IgD-negative memory B cell (primary cell): ENCODE measurements around the gene S1PR2. TPM values are rescaled to one million over a fixed set of nuclear protein-coding genes. Genes with fewer than 3 reads are reported as not detected.
A peak's percentile ranks its signal among the peaks of the same experiment; 100 is the strongest.
"Not testable (repeated sequence)": the region's sequence is repeated elsewhere in the genome, so short reads cannot be mapped to it uniquely, and the experiment has no call there.

Experiments
- H3K27ac Mint-ChIP-seq, 3 donors: one replicate each; pipeline ENCODE4 v1.8.0; 2020 to 2022; ENCODE audit warnings: mild to moderate bottlenecking in 3 of 3, mixed read lengths in 3 of 3, moderate library complexity in 1 of 3
- H3K27me3 Mint-ChIP-seq: one replicate; pipeline ENCODE4 v1.8.0; 2021; ENCODE audit warnings: mixed read lengths
- H3K36me3 Mint-ChIP-seq: one replicate; pipeline ENCODE4 v1.8.0; 2020; ENCODE audit warnings: mild to moderate bottlenecking, mixed read lengths
- H3K4me1 Mint-ChIP-seq, 3 donors: one replicate each; pipeline ENCODE4 v1.8.0; 2020 to 2022; ENCODE audit warnings: mixed read lengths in 3 of 3, mild to moderate bottlenecking in 1 of 3
- H3K4me3 Mint-ChIP-seq, 4 donors: one replicate each; pipeline ENCODE4 v1.8.0; 2020 to 2022; ENCODE audit warnings: mild to moderate bottlenecking in 4 of 4, mixed read lengths in 4 of 4, moderate library complexity in 3 of 4
- H3K9me3 Mint-ChIP-seq, 3 donors: one replicate each; pipeline ENCODE4 v1.8.0; 2020 to 2021; ENCODE audit warnings: mixed read lengths in 3 of 3, mild to moderate bottlenecking in 1 of 3
- polyA plus RNA-seq: library from polyadenylated mRNA; unstranded; fragments of 300-500 nt; fragmentation: Illumina TruSeq; gene quantifications from one replicate; pipeline ENCODE4 v1.2.3, GENCODE V29; 2021

S1PR2 gene
- polyA plus RNA-seq, 1 donor from 2014 or later = 0.20 TPM

DNA sequence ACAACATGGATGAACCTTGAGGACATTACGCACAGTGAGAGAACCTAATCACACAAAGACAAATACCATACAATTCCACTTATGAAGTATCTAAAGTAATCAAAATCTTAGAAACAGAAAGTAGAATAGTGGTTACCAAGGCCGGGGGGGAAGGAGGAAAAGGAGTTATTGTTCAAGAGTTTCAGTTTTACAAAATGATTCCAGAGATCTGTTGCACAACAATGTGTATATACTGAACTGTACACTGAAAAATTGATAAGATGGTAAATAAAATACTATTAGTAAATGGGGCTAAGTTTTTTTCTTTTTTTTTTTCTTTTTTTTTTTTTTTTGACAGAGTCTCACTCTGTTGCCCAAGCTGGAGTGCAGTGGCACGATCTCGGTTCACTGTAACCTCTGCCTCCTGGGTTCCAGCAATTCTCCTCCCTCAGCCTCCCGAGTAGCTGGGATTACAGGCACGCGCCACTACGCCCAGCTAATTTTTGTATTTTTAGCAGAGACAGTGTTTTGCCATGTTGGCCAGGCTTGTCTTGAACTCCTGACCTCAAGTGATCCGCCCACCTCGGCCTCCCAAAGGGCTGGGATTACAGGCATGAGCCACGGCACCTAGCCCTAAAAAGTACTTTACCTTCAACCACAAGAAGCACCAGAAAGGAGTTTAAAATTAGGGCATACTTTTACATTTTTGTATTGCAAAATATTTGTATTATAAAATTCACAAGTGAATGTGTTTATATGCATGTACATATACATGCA is 32.1 kb downstream of the S1PR2 start:
- H3K9me3 Mint-ChIP-seq, H3K27me3 Mint-ChIP-seq, H3K36me3 Mint-ChIP-seq: not testable (repeated sequence)
- Mint-ChIP-seq H3K27ac (peak overlapping the region in 2 of 3 donors; percentile 60 to 62), H3K4me1 (peaks cover 16 to 17% (median 16%) of the 10 kb centered on the region in 3 donors), H3K4me3 (peak overlapping the region in 2 of 4 donors; percentile 59 to 79)

DNA sequence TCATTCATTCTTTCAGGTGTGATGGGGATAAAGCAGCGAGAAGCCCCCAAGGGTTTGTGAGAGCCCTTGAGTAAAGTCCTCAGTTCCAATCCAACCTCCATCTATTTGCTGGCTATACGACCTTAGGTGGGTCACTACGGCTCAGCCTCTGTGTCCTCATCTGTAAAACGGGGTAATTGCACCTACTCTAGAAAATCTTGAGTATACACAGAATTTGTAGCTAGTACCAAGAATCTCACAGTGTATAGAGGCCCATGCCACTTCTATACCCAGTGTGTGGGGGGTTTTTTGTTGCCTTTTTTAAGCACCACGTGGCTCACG is 36.0 kb downstream of the S1PR2 start:
- Mint-ChIP-seq H3K9me3 (no peaks in the 10 kb centered on the region), H3K4me3 (peak overlapping the region; percentile 89 to 99 (median 94)), H3K4me1 (peaks cover 16 to 27% (median 23%) of the 10 kb centered on the region in 3 donors), H3K27ac (peak overlapping the region in 2 of 3 donors; percentile 79 to 93), H3K27me3 (no peaks in the 10 kb centered on the region), H3K36me3 (no peaks in the 10 kb centered on the region)

DNA sequence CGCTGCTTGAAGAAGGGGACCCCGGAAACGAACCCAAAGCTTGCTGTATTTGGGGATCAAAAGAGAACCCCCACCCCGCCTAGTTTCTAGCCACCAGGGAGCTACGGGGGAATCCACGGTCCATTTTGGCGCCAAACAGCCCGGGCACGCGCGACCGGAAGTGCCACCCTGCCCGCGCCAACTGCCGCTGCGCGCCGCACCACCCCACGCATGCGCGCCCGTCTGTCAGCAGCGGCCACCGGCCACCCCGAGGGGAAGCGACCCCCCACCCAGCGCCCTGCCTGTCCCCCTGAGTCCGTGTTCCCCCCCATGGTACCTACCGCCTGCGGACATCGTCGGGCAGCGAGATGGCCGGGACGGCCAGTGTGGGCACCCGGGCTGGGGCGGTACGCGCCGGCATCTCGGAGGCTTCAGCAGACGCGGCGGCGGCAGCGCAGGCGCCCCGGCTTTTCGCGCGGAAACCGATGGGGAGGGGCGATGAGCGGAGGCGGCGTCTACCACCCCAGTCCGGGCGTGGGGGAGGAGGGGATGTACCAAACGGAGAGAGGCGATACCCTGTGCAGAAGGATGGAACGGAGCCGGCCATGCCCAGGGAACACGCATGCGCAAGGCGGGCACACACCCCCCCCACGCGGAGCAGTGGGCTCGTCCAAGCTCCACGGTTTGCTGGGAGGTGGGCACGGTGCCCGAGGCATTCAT is 36.5 kb downstream of the S1PR2 start, which contains the start of gene DNMT1:
DNMT1 (minus strand) TSS at position 454 of the 699 bp plus-strand sequence; CDS start at position 400, 54 bp downstream.
- no peaks in the 10 kb centered on the region for H3K27me3 Mint-ChIP-seq
- H3K9me3 Mint-ChIP-seq = no peaks in the 10 kb centered on the region
- peaks cover 16 to 27% (median 25%) of the 10 kb centered on the region in 3 donors for H3K4me1 Mint-ChIP-seq
- peak within 1 kb of the TSS; percentile 89 to 99 (median 94) for H3K4me3 Mint-ChIP-seq
- peak within 1 kb of the TSS; percentile 39 to 93 (median 79) for H3K27ac Mint-ChIP-seq
- H3K36me3 Mint-ChIP-seq = no peaks in the 10 kb centered on the region

DNA sequence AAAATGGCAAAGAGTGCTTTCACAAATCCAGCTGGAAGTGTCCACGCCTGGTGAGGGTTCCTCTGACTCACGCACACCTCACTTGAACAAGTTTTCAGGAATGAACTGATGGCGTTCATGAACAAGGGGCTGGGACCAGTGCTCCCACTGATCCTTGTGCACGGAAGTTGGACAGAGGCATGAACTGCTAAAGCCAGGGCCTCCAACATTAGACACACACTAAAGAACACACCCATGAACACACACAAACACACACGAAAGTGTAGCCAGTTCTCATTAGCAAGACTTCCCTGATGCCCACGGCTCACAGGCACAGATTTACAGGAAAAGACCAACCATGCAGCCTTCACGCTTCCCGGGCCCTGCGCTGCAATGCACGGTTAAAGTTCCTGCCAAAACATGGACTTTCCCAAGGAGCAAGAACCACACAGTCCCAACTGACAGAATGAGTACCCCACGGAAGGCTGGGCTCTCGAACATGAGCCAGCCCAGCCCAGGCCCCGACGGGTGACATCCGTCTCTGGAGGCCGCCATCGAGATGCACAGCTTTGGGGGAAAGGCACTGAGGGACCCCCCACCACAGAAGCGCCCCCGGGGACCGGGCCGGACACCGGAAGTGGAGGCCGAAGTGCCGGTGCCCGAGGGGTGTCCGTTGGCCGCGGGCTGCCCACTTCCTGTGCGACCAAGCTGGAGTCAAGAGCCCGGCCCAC is 37.2 kb downstream of the S1PR2 start:
- no peaks in the 10 kb centered on the region for H3K27me3 Mint-ChIP-seq
- H3K36me3 Mint-ChIP-seq = no peaks in the 10 kb centered on the region

DNA sequence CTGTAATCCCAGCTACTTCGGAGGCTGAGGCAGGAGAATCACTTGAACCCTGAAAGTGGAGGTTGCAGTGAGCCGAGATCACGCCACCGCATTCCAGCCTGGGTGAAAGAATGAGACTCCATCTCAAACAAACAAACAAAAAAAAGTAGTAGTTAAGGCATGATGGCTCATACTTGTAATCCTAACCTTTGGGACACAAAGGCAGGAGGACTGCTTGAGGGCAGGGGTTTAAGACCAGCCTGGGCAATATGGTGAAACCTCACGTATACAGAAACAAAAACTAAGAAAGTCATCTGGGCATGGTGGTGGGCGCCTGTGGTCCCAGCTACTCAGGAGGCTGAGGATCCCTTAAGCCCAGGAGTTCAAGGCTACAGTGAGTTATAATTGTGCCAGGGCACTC is 38.2 kb downstream of the S1PR2 start:
- H3K36me3 Mint-ChIP-seq = peaks cover 1% of the 10 kb centered on the region
- no peaks in the 10 kb centered on the region for H3K27me3 Mint-ChIP-seq
- no peaks in the 10 kb centered on the region for H3K9me3 Mint-ChIP-seq

More for the DNA sequence above, 37.2 kb downstream of the S1PR2 start:
- H3K4me3 Mint-ChIP-seq = peak overlapping the region; percentile 89 to 99 (median 94)
- peaks cover 14 to 25% (median 25%) of the 10 kb centered on the region in 3 donors for H3K4me1 Mint-ChIP-seq
- H3K27ac Mint-ChIP-seq = peak overlapping the region; percentile 39 to 90 (median 70)
- no peaks in the 10 kb centered on the region for H3K9me3 Mint-ChIP-seq

DNA sequence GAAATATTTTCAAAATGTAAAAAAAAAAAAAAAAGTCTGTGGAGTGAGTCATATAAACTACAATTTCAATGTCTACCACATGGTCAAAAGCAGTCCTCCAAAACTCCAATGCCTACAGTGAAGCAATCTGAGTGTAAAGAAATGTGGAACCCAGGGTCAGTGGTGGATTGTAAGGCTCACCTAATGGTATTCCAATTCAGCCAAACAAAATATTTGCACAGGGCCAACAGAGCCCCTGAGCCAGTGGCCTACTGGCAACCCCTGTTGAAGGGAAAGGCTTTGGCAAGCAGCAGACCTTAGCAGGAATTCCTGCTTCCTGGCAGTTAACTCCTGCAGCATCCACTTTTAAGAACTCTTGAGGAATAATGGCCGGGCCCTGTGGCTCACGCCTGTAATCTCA is 39.8 kb downstream of the S1PR2 start:
- peaks cover 1% of the 10 kb centered on the region for H3K36me3 Mint-ChIP-seq
- no peak overlapping the region for H3K27ac Mint-ChIP-seq
- H3K9me3 Mint-ChIP-seq = no peaks in the 10 kb centered on the region
- peaks cover 8 to 21% (median 21%) of the 10 kb centered on the region in 3 donors for H3K4me1 Mint-ChIP-seq
- H3K27me3 Mint-ChIP-seq = no peaks in the 10 kb centered on the region
- peak overlapping the region in 1 of 4 donors; percentile 9 for H3K4me3 Mint-ChIP-seq

More for the DNA sequence above, 38.2 kb downstream of the S1PR2 start:
- H3K4me1 Mint-ChIP-seq = peaks cover 10 to 26% (median 21%) of the 10 kb centered on the region in 3 donors
- H3K4me3 Mint-ChIP-seq = peak overlapping the region in 2 of 4 donors; percentile 60 to 85
- peak overlapping the region in 1 of 3 donors; percentile 64 for H3K27ac Mint-ChIP-seq

DNA sequence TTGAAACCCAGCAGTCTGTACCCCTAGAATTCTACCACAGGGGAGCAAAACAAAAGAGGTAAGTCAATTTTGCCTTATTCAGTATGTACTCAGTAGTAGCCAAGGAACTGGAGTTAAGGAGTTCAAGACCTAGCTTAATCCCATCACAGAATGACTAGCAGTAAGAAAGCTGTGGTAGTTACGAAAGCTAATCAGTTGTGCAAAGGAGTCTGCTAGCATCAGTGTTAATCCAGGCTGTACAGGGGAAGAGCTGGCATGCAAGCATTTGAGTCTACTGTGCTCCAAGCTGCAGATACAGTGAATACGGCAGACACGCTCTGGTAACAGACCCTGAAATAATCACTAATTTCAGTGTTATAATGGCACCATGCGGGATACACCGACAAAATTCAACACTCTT is 41.1 kb downstream of the S1PR2 start:
- peak overlapping the region in 1 of 4 donors; percentile 75 for H3K4me3 Mint-ChIP-seq
- peak overlapping the region in 1 of 3 donors; percentile 39 for H3K27ac Mint-ChIP-seq
- no peaks in the 10 kb centered on the region for H3K9me3 Mint-ChIP-seq
- peaks cover 1% of the 10 kb centered on the region for H3K36me3 Mint-ChIP-seq
- H3K27me3 Mint-ChIP-seq = no peaks in the 10 kb centered on the region
- peaks cover 5 to 21% (median 16%) of the 10 kb centered on the region in 3 donors for H3K4me1 Mint-ChIP-seq

DNA sequence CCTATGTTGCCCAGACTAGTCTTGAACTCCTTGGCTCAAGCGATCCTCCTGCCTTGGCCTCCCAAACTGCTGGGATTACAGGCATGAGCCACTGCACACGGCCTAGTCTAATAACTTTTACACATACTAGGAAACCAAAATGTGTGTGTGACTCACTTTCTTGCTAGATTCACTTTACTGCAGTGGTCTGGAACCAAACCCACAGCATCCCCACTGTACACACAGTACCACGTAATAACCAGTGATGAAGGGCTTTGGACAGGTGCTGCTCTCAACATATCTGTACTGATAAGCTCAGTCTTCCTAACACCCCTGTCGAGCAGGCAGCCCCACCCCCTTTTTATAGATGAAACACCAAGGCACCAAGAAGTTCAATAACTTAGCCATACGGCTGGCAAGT is 41.5 kb downstream of the S1PR2 start:
- H3K9me3 Mint-ChIP-seq = no peaks in the 10 kb centered on the region
- no peak overlapping the region for H3K27ac Mint-ChIP-seq
- H3K27me3 Mint-ChIP-seq = no peaks in the 10 kb centered on the region
- H3K36me3 Mint-ChIP-seq = peaks cover 1% of the 10 kb centered on the region
- peak overlapping the region in 1 of 4 donors; percentile 75 for H3K4me3 Mint-ChIP-seq
- peaks cover 4 to 20% (median 16%) of the 10 kb centered on the region in 3 donors for H3K4me1 Mint-ChIP-seq

DNA sequence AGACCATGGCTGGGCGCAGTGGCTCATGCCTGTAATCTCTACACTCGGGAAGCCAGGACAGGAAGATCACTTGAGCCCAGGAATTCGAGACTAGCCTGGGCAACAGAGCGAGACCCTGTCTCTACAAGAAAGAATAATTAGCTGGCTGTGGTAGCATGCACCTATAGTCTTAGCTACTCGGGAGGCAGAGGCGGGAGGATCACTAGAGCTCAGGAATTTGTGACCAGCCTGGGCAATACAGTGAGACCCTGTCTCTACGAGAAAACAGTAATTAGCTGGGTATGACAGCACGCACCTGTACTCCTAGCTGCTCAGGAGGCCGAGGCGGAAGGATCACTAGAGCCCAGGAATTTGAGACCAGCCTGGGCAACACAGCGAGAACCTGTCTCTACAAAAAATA is 43.8 kb downstream of the S1PR2 start:
- peak overlapping the region in 1 of 3 donors; percentile 18 for H3K27ac Mint-ChIP-seq
- no peaks in the 10 kb centered on the region for H3K27me3 Mint-ChIP-seq
- H3K36me3 Mint-ChIP-seq = peaks cover 1% of the 10 kb centered on the region
- no peaks in the 10 kb centered on the region for H3K9me3 Mint-ChIP-seq
- peak overlapping the region in 1 of 4 donors; percentile 17 for H3K4me3 Mint-ChIP-seq
- H3K4me1 Mint-ChIP-seq = peaks cover 4 to 12% (median 7%) of the 10 kb centered on the region in 3 donors

DNA sequence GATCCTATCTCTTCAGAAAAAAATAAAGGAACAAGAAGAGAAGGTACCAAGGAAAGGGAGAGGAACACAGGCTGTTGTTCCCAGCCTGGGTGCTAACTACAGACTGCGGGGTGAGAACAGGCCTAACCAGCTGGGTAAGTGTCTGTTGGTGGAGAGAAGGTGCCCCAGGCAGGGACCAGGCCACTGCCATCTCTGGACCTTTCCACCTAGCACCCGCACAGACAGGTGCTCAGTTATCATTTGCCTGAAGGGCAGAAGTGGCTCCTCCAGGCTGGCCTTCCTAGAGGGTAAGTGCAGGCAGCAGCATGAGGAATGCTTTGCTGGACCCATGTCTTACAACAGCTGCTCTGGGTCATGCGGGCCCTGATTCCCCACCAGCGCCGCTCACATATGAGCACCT is 46.5 kb downstream of the S1PR2 start:
- Mint-ChIP-seq H3K36me3 (peaks cover 1% of the 10 kb centered on the region), H3K4me1 (peaks cover 4 to 10% (median 6%) of the 10 kb centered on the region in 3 donors), H3K27me3 (no peaks in the 10 kb centered on the region), H3K27ac (no peak overlapping the region), H3K4me3 (no peak overlapping the region), H3K9me3 (no peaks in the 10 kb centered on the region)

DNA sequence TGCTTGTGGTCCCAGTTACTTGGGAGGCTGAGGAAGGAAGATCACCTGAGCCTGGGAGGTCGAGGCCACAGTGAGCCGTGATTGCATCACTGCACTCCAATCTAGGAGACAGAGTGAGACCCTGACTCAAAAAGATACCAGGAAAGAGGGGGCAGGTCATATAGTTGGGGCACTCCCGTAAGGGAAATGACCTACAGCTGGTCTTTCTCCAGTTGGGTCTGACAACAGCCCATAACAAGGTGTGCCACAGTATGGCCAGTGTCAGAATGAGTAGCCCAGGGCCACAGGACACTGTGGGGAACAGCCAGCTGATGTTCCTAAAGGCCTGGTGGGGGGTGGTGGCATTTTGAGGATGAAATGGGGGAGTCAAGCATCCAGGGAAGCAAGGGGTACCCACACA is 47.2 kb downstream of the S1PR2 start:
- peaks cover 4 to 10% (median 6%) of the 10 kb centered on the region in 3 donors for H3K4me1 Mint-ChIP-seq
- H3K27ac Mint-ChIP-seq = no peak overlapping the region
- H3K4me3 Mint-ChIP-seq = peak overlapping the region in 2 of 4 donors; percentile 24 to 54
- no peaks in the 10 kb centered on the region for H3K9me3 Mint-ChIP-seq
- H3K27me3 Mint-ChIP-seq = no peaks in the 10 kb centered on the region
- H3K36me3 Mint-ChIP-seq = peaks cover 1% of the 10 kb centered on the region

DNA sequence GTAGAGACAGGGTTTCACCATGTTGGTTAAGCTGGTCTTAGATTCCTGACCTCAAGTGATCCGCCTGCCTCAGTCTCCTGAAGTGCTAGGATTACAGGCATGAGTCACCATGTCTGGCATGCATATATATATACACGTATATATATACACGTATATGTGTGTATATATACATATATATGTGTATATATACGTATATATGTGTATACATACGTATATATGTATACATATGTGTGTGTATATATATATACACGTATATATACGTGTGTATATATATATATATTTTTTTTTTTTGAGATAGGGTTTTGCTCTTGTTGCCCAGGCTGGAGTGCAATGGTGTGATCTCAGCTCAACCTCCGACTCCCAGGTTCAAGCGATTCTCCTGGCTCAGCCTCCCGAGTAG is 48.3 kb downstream of the S1PR2 start:
- Mint-ChIP-seq H3K4me3 (no peak overlapping the region), H3K4me1 (peaks cover 4 to 7% (median 6%) of the 10 kb centered on the region in 3 donors), H3K27ac (no peak overlapping the region), H3K36me3 (no peaks in the 10 kb centered on the region), H3K9me3 (no peaks in the 10 kb centered on the region), H3K27me3 (no peaks in the 10 kb centered on the region)

DNA sequence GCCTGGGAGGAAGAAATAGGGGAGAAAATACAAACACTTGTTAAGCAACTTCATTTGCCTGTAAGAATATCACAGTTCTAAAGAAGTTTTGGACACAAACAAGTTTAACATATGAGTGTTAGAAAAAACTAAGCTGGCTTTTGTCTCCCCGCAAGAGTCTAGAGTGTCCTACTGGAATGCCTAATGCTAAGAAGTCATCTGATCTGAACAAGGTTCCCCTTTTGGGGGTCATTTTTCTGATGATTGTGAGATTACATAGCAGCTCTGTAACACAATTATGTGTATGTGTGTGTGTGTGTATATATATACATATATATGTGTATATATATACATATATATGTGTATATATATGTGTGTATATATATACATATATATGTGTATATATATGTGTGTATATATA is 49.1 kb downstream of the S1PR2 start:
- no peak overlapping the region for H3K27ac Mint-ChIP-seq
- H3K36me3 Mint-ChIP-seq = no peaks in the 10 kb centered on the region
- no peak overlapping the region for H3K4me3 Mint-ChIP-seq
- H3K27me3 Mint-ChIP-seq = no peaks in the 10 kb centered on the region
- H3K9me3 Mint-ChIP-seq = no peaks in the 10 kb centered on the region
- peaks cover 0 to 6% (median 4%) of the 10 kb centered on the region in 3 donors for H3K4me1 Mint-ChIP-seq

DNA sequence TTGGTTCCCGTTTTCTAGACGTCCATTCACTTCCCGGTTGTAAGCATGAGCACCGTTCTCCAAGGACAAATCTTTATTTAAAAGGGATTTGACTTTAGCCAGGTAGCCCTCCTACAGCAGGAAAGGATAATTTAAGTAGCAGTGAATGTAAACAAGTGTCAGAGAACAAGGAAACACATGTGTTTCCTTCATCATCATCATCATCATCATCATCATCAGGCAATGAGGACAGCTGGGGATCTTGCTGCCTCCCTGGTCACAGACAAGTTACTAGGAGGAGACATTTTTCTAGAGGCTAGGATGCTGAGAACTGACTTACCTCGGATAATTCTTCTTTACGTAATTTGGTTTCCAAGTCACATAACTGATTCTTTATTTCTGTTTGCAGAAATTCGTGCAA is 50.7 kb downstream of the S1PR2 start:
- Mint-ChIP-seq H3K4me3 (no peak overlapping the region), H3K27me3 (no peaks in the 10 kb centered on the region), H3K4me1 (no peaks in the 10 kb centered on the region), H3K9me3 (no peaks in the 10 kb centered on the region), H3K36me3 (no peaks in the 10 kb centered on the region), H3K27ac (peak overlapping the region in 1 of 3 donors; percentile 48)

DNA sequence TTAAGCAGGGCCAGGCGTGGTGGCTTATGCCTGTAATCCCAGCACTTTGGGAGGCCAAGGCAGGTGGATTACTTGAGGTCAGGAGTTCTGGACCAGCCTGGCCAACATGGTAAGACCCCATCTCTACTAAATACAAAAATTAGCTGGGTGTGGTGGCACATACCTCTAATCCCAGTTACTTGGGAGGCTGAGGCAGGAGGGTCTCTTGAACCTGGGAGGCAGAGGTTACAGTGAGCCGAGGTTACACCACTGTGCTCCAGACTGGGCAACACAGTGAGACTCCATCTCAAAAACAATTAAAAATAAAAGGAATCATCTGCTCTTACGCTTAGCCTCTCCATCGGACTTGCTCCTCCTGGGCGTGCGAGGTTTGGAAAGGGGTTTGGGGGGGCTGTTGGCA is 51.1 kb downstream of the S1PR2 start:
- not testable (repeated sequence) for H3K36me3 Mint-ChIP-seq, H3K27ac Mint-ChIP-seq, H3K9me3 Mint-ChIP-seq, H3K4me1 Mint-ChIP-seq, H3K27me3 Mint-ChIP-seq, H3K4me3 Mint-ChIP-seq
